Stimulated activated naive B cell treated with anti-CD40 and anti-IgM and Interleukin-4, amounts not matched to agents 10 μg/mL and 1 μg/mL and 100 μg/mL, for 72 hours (primary cell): Measurements from ENCODE around the gene RABL6.
"Not testable (repeated sequence)": the region's sequence is repeated elsewhere in the genome, so short reads cannot be mapped to it uniquely, and the experiment has no call there.

Experiments
- ATAC-seq, 2 donors: fragments of 150-1000 bp; cut with Tn5 transposase; replicated peaks; 2 replicates each; pipeline ENCODE4 v1.10.0; 2021; ENCODE audit warnings: moderate library complexity in 1 of 2
- DNase-seq: peaks from one replicate; pipeline ENCODE4 v3.0.0; 2021
- H3K27ac Mint-ChIP-seq: one replicate; pipeline ENCODE4 v1.8.0; 2022; ENCODE audit warnings: mild to moderate bottlenecking, mixed read lengths
- H3K27me3 Mint-ChIP-seq, 2 donors: one replicate each; pipeline ENCODE4 v1.8.0; 2022; ENCODE audit warnings: mixed read lengths in 2 of 2
- H3K36me3 Mint-ChIP-seq, 2 donors: one replicate each; pipeline ENCODE4 v1.8.0; 2022; ENCODE audit warnings: mixed read lengths in 2 of 2, mild to moderate bottlenecking in 1 of 2
- H3K4me1 Mint-ChIP-seq, 2 donors: one replicate each; pipeline ENCODE4 v1.8.0; 2022; ENCODE audit warnings: mixed read lengths in 2 of 2, mild to moderate bottlenecking in 1 of 2
- H3K4me3 Mint-ChIP-seq, 2 donors: one replicate each; pipeline ENCODE4 v1.8.0; 2022; ENCODE audit warnings: mild to moderate bottlenecking in 2 of 2, mixed read lengths in 2 of 2, moderate library complexity in 1 of 2
- H3K9me3 Mint-ChIP-seq, 2 donors: one replicate each; pipeline ENCODE4 v1.8.0; 2022; ENCODE audit warnings: mixed read lengths in 2 of 2, mild to moderate bottlenecking in 1 of 2

RABL6 gene

DNA sequence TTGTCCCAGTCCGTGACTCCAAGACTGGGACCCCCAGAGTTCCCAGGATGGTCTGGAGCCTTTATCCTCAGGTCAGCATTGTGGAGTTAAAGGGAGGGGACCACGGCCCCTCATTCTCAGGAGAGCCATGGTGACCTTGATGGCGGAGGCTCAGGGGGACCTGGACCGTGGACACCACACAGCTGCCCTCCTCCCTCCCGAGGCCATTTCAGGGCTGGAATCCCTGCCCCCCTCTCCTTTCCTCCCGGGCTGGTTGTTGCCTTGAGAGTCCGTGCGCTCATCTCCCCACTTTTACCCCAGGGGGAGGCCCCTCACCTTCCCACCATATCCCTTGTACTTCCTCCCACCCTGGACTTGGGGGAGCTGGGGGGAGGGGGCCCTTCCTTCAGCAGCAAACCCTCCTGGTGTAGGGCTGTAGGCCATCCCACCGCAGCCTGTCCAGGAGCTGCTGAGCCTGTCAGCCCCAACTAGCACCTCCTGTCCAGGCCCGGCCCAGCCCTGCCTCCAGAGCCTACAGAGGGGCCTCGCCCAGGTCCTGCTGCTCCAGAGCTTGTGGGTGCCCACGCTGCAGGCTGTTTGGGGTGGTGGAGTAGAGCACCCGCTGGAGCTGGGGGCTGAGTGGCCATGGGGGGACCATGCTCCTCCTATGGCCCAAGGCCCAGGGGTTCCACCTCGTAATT is 20.2 kb downstream of the RABL6 start:
- H3K4me1 Mint-ChIP-seq, result peaks cover 0 to 2% of the 10 kb centered on the region in 2 donors
- no peaks in the 10 kb centered on the region for H3K9me3 Mint-ChIP-seq
- no peak overlapping the region for H3K4me3 Mint-ChIP-seq
- DNase-seq (no peak), ATAC-seq (no peak)
- H3K27ac Mint-ChIP-seq, result peak overlapping the region; percentile 73
- no peaks in the 10 kb centered on the region for H3K27me3 Mint-ChIP-seq
- peaks cover 49 to 51% of the 10 kb centered on the region in 2 donors for H3K36me3 Mint-ChIP-seq

DNA sequence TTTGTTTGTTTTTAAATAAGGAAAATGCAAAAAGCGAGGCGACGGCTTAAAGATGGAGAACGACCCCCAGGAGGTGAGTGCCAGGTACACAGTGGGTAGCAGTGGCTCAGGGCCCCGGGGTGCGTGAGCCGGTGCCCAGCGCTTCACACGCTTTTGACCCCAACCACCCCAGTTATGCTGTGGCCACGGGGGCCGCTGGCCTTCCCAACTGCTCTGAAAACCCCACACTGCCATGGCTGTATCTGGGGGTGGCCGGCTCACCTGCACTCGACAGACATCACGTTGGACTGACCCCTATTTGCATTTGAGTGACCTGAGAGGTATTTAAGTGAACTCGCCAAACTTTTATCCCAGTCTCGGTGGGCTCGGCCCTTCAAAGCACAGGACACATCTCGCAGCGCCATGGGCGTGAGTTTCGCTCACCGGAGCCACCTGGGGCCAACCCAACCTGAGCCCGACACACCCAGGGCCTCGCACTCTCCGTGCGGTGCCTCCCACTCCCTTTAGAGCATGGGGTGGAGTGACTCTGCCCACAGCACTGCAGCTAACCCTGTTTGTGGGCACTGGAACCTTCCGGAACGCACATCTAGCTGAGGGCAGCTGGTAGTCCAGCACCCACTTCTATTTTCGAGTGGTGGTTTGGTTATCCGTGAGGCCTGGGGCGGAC is 20.9 kb downstream of the RABL6 start:
- H3K27me3 Mint-ChIP-seq, result no peaks in the 10 kb centered on the region
- H3K36me3 Mint-ChIP-seq, result peaks cover 45 to 47% of the 10 kb centered on the region in 2 donors
- peak overlapping the region; percentile 47 for H3K27ac Mint-ChIP-seq
- no peak overlapping the region for H3K4me3 Mint-ChIP-seq
- H3K4me1 Mint-ChIP-seq, result no peaks in the 10 kb centered on the region
- H3K9me3 Mint-ChIP-seq, result no peaks in the 10 kb centered on the region
- DNase-seq, result no peak
- no peak for ATAC-seq

DNA sequence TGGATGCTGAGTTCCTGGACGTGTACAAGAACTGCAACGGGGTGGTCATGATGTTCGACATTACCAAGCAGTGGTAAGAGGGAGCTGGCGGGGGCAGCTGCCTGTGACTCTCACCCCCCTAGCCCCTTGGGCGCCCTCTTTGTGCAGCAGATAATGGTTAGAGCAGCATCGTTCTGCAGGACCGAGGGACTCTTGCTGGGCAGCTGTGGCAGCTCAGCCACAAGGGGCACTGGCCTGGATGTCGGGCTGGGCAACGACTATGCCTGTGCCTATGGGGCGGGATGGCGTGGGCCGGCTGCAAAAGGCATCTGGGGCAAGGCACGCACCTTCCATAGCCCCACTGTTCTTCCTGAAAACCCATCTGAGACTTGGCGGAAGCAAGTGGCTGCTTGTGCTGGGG is 21.7 kb downstream of the RABL6 start:
- ATAC-seq, result no peak
- DNase-seq, result no peak
- peaks cover 41 to 49% of the 10 kb centered on the region in 2 donors for H3K36me3 Mint-ChIP-seq

DNA sequence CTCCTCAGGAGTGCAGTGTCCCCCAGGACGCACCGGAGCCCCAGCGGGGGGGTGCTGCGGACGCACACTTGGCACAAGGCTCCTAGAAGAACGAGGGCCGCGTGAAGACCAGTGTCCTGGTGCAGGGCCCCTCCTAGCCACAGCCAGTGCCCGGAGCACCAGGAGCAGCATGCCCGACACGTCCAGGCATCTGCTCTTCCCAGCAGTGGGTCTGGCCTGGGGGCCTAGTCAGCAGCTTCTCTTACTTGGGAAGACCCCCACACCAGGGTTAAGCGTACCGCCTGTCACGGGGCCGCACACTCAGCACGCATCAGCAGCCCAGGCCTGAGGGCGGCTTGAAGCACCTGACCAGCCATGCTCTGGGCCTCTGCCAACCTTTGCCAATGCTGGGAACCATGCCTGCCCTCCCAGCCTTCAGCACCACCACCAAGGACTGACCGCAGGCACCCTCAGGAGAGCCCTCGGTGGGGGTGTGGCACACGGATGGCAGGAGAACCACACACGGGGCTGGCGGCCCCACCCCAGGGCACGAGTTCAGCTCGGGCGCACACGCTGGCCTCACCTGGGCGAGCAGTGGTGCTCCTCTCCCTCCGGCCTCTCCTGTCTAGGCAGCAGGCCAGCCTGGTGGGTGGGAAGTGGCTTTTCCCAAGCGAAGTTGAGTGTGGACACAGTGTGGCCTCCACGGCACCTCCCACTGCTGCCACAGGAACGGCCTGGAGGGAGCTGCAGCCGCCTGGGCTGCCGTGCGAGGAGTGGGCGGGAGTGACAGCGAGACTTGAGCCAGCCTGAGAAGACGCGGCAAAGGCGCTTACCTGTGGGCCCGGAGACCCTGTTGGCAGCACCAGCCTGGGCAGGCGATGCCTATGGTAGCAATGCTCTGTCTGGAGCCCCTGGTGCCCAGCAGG is 22.5 kb downstream of the RABL6 start:
- H3K27ac Mint-ChIP-seq, result peak overlapping the region; percentile 59
- no peaks in the 10 kb centered on the region for H3K27me3 Mint-ChIP-seq
- H3K4me3 Mint-ChIP-seq, result no peak overlapping the region
- ATAC-seq, result no peak
- DNase-seq, result no peak
- peaks cover 41 to 47% of the 10 kb centered on the region in 2 donors for H3K36me3 Mint-ChIP-seq
- no peaks in the 10 kb centered on the region for H3K4me1 Mint-ChIP-seq
- no peaks in the 10 kb centered on the region for H3K9me3 Mint-ChIP-seq

More for the DNA sequence above, 21.7 kb downstream of the RABL6 start:
- Mint-ChIP-seq H3K9me3 (no peaks in the 10 kb centered on the region), H3K4me1 (no peaks in the 10 kb centered on the region), H3K27ac (peak overlapping the region; percentile 47), H3K4me3 (no peak overlapping the region), H3K27me3 (no peaks in the 10 kb centered on the region)

DNA sequence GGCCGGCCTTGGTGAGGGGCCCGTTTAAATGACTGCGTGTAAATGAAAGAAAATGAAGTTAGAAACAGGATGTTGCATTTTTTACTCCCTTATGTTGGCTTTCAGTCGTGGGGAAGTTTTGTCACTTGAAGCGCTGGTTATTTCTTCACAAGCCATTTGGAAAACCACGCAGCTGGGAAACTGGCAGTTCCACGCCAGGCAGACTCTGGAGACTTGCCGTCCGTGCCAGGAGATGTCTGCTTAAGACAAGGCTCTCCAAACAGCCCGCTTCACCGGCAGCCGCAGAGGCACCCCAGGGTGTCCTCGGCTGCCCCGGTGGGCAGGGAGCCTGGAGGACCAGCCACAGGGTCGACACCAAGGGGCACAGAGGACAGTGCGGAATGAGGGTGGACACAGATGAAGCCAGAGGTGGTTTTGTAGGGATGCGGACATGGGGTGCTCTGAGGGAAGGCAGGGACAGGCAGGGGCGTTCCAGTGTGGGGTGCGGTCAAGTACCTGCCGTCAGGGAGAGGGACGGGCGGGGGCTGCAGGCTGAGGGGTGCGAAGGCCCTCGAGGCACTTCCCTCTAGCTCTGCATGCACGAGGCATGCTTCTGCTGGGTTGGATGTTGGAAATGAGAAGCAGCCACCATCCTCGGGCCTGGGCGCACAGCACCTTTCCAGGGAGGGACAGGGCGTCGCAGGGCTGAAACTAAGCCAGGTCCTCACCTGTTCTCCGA is 23.4 kb downstream of the RABL6 start:
- Mint-ChIP-seq H3K27ac (peak overlapping the region; percentile 74), H3K36me3 (peaks cover 37 to 45% of the 10 kb centered on the region in 2 donors), H3K4me3 (peak overlapping the region in 1 of 2 donors; percentile 34), H3K9me3 (no peaks in the 10 kb centered on the region), H3K4me1 (no peaks in the 10 kb centered on the region), H3K27me3 (no peaks in the 10 kb centered on the region)
- DNase-seq (no peak), ATAC-seq (no peak)

DNA sequence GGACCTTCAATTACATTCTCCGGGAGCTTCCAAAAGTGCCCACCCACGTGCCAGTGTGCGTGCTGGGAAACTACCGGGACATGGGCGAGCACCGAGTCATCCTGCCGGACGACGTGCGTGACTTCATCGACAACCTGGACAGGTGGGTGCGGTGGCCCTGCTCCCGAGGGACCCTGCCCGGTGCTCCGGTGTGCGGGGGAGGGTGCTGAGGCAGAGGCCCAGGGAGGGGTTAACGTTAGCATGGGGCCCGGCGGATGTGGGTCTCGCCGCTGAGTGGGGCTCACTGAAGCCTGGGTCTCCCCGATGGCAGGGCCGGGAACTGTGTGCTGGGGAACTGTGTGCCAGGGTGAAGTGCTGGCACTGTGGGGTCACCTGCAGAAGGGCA is 24.0 kb downstream of the RABL6 start:
- ATAC-seq (no peak), DNase-seq (no peak)
- peak overlapping the region; percentile 59 for H3K27ac Mint-ChIP-seq
- H3K27me3 Mint-ChIP-seq, result no peaks in the 10 kb centered on the region
- no peaks in the 10 kb centered on the region for H3K4me1 Mint-ChIP-seq
- H3K4me3 Mint-ChIP-seq, result no peak overlapping the region
- H3K36me3 Mint-ChIP-seq, result peaks cover 33 to 43% of the 10 kb centered on the region in 2 donors
- no peaks in the 10 kb centered on the region for H3K9me3 Mint-ChIP-seq

DNA sequence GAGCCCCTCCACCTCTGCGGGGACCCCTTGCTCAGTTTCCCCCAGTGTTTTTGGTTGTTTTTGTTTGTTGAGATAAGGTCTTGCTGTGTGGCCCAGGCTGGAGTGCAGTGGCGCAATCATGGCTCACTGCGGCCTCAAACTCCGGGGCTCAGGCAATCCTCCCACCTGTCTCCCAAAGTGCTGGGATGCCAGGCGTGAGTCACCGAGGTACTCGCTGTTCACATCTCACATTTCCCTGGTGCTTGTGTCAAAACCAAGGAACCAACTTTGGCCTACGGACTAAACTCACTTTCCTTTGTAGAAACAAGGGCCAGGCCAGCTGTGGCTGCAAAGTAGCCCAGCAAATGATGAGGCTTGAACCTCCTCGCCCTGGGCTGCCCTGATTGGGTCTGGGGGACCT is 24.8 kb downstream of the RABL6 start:
- Mint-ChIP-seq H3K36me3 (peaks cover 33 to 44% of the 10 kb centered on the region in 2 donors), H3K27ac (no peak overlapping the region), H3K9me3 (no peaks in the 10 kb centered on the region), H3K27me3 (no peaks in the 10 kb centered on the region), H3K4me1 (no peaks in the 10 kb centered on the region), H3K4me3 (no peak overlapping the region)
- DNase-seq (no peak), ATAC-seq (no peak)

DNA sequence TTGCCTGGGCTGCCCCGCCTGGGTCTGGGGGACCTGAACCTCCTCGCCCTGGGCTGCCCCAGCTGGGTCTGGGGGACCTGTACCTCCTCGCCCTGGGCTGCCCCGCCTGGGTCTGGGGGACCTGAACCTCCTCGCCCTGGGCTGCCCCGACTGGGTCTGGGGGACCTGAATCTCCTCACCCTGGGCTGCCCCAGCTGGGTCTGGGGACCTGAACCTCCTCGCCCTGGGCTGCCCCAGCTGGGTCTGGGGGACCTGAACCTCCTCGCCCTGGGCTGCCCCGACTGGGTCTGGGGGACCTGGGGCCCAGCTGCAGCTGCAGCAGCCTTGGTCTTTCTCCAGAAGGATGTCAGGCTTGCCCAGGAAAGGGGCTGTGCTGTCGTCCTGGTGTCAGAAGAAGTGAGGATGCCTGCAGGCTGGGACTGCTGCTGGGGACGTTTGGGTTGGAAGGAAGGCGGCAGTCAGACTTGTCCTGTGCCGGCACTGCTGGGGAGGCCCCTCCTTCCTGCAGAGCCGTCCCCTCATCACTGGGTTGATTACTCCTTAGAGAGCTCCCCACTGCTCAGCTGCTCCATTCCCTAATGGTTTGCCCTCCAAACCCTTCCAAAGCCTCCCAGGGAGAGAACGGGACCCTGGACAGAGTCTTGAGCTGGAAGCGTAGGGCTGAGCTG is 25.8 kb downstream of the RABL6 start:
- not testable (repeated sequence) for H3K27me3 Mint-ChIP-seq, H3K9me3 Mint-ChIP-seq, H3K27ac Mint-ChIP-seq, H3K4me3 Mint-ChIP-seq, H3K4me1 Mint-ChIP-seq, ATAC-seq, DNase-seq
- H3K36me3 Mint-ChIP-seq, result peaks cover 31 to 45% of the 10 kb centered on the region in 2 donors

DNA sequence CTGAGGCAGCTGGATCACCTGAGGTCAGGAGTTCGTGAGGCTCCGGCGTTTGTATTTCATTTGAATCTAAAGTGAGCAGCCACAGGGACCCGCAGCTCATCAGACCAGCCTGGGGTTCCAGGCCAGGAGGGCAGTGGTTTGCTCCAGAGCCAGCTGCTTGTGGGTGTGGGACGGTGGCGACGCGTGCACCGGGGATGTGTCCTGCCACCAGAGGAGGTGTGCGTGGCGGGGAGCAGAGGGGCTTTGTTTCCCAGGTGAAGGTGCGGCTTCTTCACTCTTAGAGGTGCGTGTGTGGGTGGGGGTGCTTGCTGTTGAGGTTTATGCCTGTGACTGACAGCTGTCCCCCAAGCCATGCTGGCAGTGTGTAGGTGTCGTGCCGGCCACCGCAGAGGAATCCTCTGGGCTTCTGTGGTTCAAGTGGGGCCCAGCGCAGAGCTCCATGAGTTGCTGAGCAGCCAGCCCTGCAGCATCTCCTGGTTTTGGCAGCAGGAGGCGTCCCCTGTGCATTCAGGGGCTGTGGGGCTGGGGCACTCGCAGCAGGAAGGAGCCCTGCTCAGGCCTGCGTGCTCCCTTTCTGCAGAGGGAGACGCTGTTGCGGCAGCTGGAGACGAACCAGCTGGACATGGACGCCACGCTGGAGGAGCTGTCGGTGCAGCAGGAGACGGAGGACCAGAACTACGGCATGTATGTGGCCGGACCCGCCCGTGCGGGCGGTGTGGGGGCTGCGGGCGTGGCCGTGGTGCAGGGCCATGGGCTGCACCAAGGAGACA is 27.6 kb downstream of the RABL6 start:
- peaks cover 37 to 51% of the 10 kb centered on the region in 2 donors for H3K36me3 Mint-ChIP-seq

DNA sequence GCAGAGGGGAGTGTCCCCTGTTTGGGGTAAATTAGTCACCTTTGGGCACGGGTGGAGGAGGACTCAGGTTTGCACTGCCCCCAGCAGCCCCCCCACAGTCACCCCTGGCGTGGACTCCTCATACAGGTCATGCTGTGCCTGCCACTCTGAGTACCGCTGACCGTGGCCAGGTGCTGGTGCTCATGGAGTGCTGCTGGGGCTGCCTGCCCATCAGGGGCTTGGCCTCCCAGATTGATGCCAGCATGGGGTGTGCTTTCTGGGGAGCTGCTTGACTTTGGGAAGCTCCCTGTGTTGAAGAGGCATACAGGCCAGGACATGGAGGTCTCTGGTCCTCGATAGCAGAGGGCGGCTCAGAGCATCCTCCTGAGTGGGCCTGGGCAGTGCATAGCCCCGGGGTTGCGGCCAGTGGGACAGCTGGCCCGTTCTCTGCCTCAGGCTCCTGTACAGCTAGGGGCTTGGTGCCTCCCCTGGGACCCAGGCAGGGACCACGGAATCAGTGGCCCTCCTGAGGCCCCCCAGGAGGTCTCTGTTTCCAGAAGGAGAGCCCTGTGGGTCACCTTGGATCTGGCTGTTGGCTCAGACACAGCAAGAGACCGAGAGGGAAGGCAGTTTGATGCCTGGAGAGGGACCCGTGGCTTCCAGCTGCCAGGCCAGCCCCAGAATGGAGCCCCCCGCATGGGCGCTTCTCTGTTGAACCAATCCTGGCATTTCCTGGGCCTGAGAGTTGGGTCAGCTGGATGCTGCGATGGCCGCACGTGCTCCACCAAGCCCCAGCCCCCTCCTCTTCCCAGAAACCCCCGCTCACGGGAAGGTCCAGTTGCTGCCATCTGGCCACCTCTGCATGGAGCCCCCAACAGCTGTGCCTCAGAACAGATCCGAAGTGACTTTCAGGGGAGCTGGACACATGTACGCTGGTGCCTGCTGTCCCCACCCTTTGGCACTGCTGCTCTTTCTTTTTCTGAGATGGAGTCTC is 28.5 kb downstream of the RABL6 start:
- ATAC-seq, result no peak
- H3K4me3 Mint-ChIP-seq, result no peak overlapping the region
- DNase-seq, result no peak
- H3K27me3 Mint-ChIP-seq, result no peaks in the 10 kb centered on the region
- H3K9me3 Mint-ChIP-seq, result no peaks in the 10 kb centered on the region
- peak overlapping the region; percentile 9 for H3K27ac Mint-ChIP-seq
- H3K36me3 Mint-ChIP-seq, result peaks cover 33 to 49% of the 10 kb centered on the region in 2 donors
- H3K4me1 Mint-ChIP-seq, result peaks cover 0 to 5% of the 10 kb centered on the region in 2 donors

More for the DNA sequence above, 27.6 kb downstream of the RABL6 start:
- DNase-seq, result no peak
- H3K9me3 Mint-ChIP-seq, result no peaks in the 10 kb centered on the region
- peaks cover 0 to 3% of the 10 kb centered on the region in 2 donors for H3K4me1 Mint-ChIP-seq
- no peak overlapping the region for H3K27ac Mint-ChIP-seq
- no peak overlapping the region for H3K4me3 Mint-ChIP-seq
- no peaks in the 10 kb centered on the region for H3K27me3 Mint-ChIP-seq
- no peak for ATAC-seq

DNA sequence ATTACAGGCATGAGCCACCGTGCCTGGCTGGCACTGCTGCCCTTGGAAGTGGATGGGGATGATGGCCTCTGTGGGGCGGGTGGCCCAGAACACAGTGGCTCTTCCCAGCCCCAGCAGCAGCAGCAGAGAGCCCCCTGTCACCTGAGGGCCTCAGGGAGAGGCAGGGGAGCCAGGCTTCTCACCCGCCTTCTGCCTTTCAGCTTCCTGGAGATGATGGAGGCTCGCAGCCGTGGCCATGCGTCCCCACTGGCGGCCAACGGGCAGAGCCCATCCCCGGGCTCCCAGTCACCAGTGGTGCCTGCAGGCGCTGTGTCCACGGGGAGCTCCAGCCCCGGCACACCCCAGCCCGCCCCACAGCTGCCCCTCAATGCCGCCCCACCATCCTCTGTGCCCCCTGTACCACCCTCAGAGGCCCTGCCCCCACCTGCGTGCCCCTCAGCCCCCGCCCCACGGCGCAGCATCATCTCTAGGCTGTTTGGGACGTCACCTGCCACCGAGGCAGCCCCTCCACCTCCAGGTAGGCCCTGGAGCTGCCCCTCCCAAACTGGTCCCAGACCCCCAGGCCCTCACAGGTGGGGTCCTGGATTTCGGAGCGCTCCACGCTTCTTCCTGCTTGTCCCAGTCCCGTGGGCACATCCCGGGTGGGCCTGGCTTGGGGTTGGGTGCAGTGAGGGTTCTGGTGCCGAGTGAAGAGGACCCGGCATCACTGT is 29.6 kb downstream of the RABL6 start:
- H3K9me3 Mint-ChIP-seq, result no peaks in the 10 kb centered on the region
- no peak overlapping the region for H3K27ac Mint-ChIP-seq
- no peak for ATAC-seq
- no peak overlapping the region for H3K4me3 Mint-ChIP-seq
- H3K36me3 Mint-ChIP-seq, result peaks cover 27 to 39% of the 10 kb centered on the region in 2 donors
- no peak for DNase-seq
- H3K27me3 Mint-ChIP-seq, result peaks cover 0 to 2% of the 10 kb centered on the region in 2 donors
- H3K4me1 Mint-ChIP-seq, result peaks cover 5 to 10% of the 10 kb centered on the region in 2 donors

DNA sequence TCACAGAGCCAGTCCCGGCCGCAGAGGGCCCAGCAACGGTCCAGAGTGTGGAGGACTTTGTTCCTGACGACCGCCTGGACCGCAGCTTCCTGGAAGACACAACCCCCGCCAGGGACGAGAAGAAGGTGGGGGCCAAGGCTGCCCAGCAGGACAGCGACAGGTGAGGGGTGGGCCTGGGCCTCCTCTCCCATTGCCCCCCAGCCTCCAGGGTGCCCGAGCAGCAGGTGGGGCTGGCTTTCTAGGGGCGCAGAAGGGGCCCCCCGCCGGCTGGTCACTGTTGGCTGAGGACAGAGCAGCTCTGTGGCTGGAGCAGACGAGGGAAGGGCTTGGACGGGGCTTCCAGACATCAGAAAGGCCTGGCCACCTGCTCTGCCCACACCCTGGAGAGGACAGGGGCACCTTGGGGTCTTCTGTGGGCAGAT is 30.1 kb downstream of the RABL6 start:
- H3K4me3 Mint-ChIP-seq, H3K27me3 Mint-ChIP-seq, ATAC-seq, DNase-seq, H3K27ac Mint-ChIP-seq, H3K9me3 Mint-ChIP-seq: not testable (repeated sequence)
- peaks cover 8 to 12% of the 10 kb centered on the region in 2 donors for H3K4me1 Mint-ChIP-seq
- H3K36me3 Mint-ChIP-seq, result peaks cover 27 to 37% of the 10 kb centered on the region in 2 donors
